PFSK-1 (cell line): ENCODE results near the gene RAB9A.

Experiments used
- POLR2AphosphoS5 ChIP-seq: IDR thresholded peaks from 2 replicates; pipeline ENCODE4 v1.6.1; 2012; ENCODE audit warnings: low read depth, mild to moderate bottlenecking, control low read depth, low read length, moderate library complexity
- REST ChIP-seq, 2 experiments: IDR thresholded peaks; 2 replicates each; pipeline versions ENCODE4 v1.6.1 to v1.8.0; 2011 to 2012; ENCODE audit warnings: low read depth in 2 of 2, low read length in 2 of 2, control low read depth in 1 of 2, inconsistent platforms in 1 of 2, mild to moderate bottlenecking in 1 of 2, moderate library complexity in 1 of 2; ENCODE audit not compliant: insufficient read depth in 1 of 2
- SIN3A ChIP-seq: IDR thresholded peaks from 2 replicates; pipeline ENCODE4 v1.6.1; 2012; ENCODE audit warnings: mild to moderate bottlenecking, low read length, moderate library complexity, borderline replicate concordance; ENCODE audit not compliant: insufficient read depth
- TAF1 ChIP-seq: IDR thresholded peaks from 2 replicates; pipeline ENCODE4 v1.6.1; 2012; ENCODE audit warnings: low read length, control low read depth, borderline replicate concordance; ENCODE audit not compliant: insufficient read depth

- TF ChIP-seq POLR2AphosphoS5 (no peak), SIN3A (no peak), TAF1 (no peak), REST (IDR thresholded peaks at IDR 0.05; ENCODE audit: insufficient read depth in 1 of 2, low read depth in 2 of 2, low read length in 2 of 2) (no peak)
Observed at GRCh38 chrX:13687203-13687602, 1.7 kb upstream of the RAB9A start.
